Thoracic aorta (tissue), 2 donors: ENCODE data around the gene FHIT. TPM values are rescaled to one million over a fixed set of nuclear protein-coding genes. Genes with fewer than 3 reads are reported as not detected.

Source experiments
- ATAC-seq: fragments of 150-250 bp; one replicate; pipeline ENCODE4 v1.8.0; 2017; ENCODE audit warnings: low read depth; ENCODE audit not compliant: insufficient number of reproducible peaks, low FRiP score
- DNase-seq: peaks from one replicate; pipeline ENCODE4 v3.0.0-alpha.2; 2020; ENCODE audit warnings: low spot score
- H3K27ac ChIP-seq, 2 donors: fragments of 200-600 bp; sonication (generic); 1 replicate in 1 of 2; 2 replicates in 1 of 2; pipeline ENCODE4 v1.5.1; 2016; ENCODE audit warnings: mild to moderate bottlenecking in 2 of 2, moderate library complexity in 2 of 2
- H3K27me3 ChIP-seq: fragments of 200-600 bp; sonication (generic); replicated peaks from 2 replicates; pipeline ENCODE4 v1.6.0; 2016; ENCODE audit warnings: mild to moderate bottlenecking; ENCODE audit not compliant: insufficient read depth
- H3K36me3 ChIP-seq: fragments of 200-600 bp; sonication (generic); one replicate; pipeline ENCODE4 v1.5.1; 2016
- H3K4me1 ChIP-seq, 2 donors: fragments of 200-600 bp; sonication (generic); 1 replicate in 1 of 2; 2 replicates in 1 of 2; pipeline versions ENCODE4 v1.5.1 to v1.6.0; 2016; ENCODE audit warnings: low read depth in 2 of 2, mild to moderate bottlenecking in 1 of 2; ENCODE audit not compliant: control insufficient read depth in 1 of 2
- H3K4me3 ChIP-seq: fragments of 200-600 bp; sonication (generic); 2 replicates; pipeline ENCODE4 v1.5.1; 2016; ENCODE audit warnings: mild to moderate bottlenecking
- H3K9me3 ChIP-seq: fragments of 200-600 bp; sonication (generic); 2 replicates; pipeline ENCODE4 v1.5.1; 2016
- CTCF ChIP-seq: fragments of 200-600 bp; sonication (generic); IDR thresholded peaks from one replicate; pipeline ENCODE4 v1.5.1; 2019; ENCODE audit warnings: antibody characterized with exemption
- total RNA-seq, 2 donors: library from RNA; depleted of rRNA; stranded (reverse); fragments of >200 nt; gene quantifications; one replicate each; pipeline versions ENCODE4 v1.1.0 to v1.2.3, GENCODE V29; 2016

FHIT gene
- total RNA-seq, 2 donors from 2014 or later, result 2.0 to 2.3 TPM

GRCh38 chr3:60827666-60828065 is 423.6 kb downstream of the FHIT start:
- no peaks in the 10 kb centered on the region for H3K4me1 ChIP-seq
- H3K27ac ChIP-seq, result no peak overlapping the region
- H3K27me3 ChIP-seq, result no peaks in the 10 kb centered on the region
- no peak for ATAC-seq
- no peak overlapping the region for H3K4me3 ChIP-seq
- H3K9me3 ChIP-seq, result no peaks in the 10 kb centered on the region
- DNase-seq, result no peak
- no peak for TF ChIP-seq CTCF
- no peaks in the 10 kb centered on the region for H3K36me3 ChIP-seq

- no peaks in the 10 kb centered on the region for H3K27me3 ChIP-seq
- no peaks in the 10 kb centered on the region for H3K9me3 ChIP-seq
- no peaks in the 10 kb centered on the region for H3K4me1 ChIP-seq
- no peaks in the 10 kb centered on the region for H3K36me3 ChIP-seq
- no peak for TF ChIP-seq CTCF
- ATAC-seq (no peak), DNase-seq (no peak)
- no peak overlapping the region for H3K4me3 ChIP-seq
- no peak overlapping the region for H3K27ac ChIP-seq
Measured at GRCh38 chr3:60826511-60826910, 424.7 kb downstream of the FHIT start.

GRCh38 chr3:60812502-60812901 is 438.8 kb downstream of the FHIT start:
- DNase-seq, result no peak
- no peak for ATAC-seq
- Histone ChIP-seq H3K36me3 (no peaks in the 10 kb centered on the region), H3K4me1 (no peaks in the 10 kb centered on the region), H3K4me3 (no peak overlapping the region), H3K27me3 (no peaks in the 10 kb centered on the region), H3K27ac (no peak overlapping the region), H3K9me3 (no peaks in the 10 kb centered on the region)
- no peak for TF ChIP-seq CTCF

- Histone ChIP-seq H3K4me3 (no peak overlapping the region), H3K4me1 (no peaks in the 10 kb centered on the region), H3K36me3 (no peaks in the 10 kb centered on the region), H3K27me3 (no peaks in the 10 kb centered on the region), H3K9me3 (no peaks in the 10 kb centered on the region), H3K27ac (no peak overlapping the region)
- ATAC-seq, result no peak
- no peak for DNase-seq
- no peak for TF ChIP-seq CTCF
Measured at GRCh38 chr3:60810881-60811280, 440.4 kb downstream of the FHIT start.

- DNase-seq (no peak), ATAC-seq (no peak)
- H3K4me1 ChIP-seq, result no peaks in the 10 kb centered on the region
- no peaks in the 10 kb centered on the region for H3K9me3 ChIP-seq
- no peak overlapping the region for H3K4me3 ChIP-seq
- TF ChIP-seq CTCF, result no peak
- no peaks in the 10 kb centered on the region for H3K36me3 ChIP-seq
- H3K27me3 ChIP-seq, result no peaks in the 10 kb centered on the region
- no peak overlapping the region for H3K27ac ChIP-seq
Measured at GRCh38 chr3:60809857-60810610, 441.2 kb downstream of the FHIT start.
